GM19328 (cell line): ENCODE data around the gene LAMTOR4.
"Not testable (repeated sequence)": the region's sequence is repeated elsewhere in the genome, so short reads cannot be mapped to it uniquely, and the experiment has no call there.

ENCODE experiments used
- ATAC-seq: cut with Tn5 transposase; IDR thresholded peaks from one replicate; pipeline ENCODE4 v1.9.1; 2021; ENCODE audit warnings: mild to moderate bottlenecking, moderate library complexity; ENCODE audit not compliant: unreplicated experiment

The LAMTOR4 gene

DNA sequence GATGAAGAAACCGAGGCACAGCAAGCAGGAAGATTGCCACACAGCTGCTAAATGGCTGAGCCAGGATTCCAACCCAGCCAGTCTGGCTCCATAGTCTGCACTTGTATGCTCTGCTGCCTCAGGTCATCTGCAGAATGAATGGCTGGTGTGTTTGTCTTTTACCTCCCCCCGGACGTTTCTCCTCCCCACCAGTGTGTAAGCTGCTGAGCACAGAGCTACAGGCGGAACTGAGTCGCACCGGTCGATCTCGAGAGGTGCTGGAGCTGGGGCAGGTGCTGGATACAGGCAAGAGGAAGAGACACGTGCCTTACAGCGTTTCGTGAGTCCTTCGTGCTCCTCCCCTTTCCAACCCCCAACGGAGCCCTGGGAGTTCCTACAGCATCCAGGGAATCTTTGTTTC, 26.7 kb upstream of the LAMTOR4 start:
- no peak for ATAC-seq

- no peak for ATAC-seq
Measured at GRCh38 chr7:100122568-100122967, 26.1 kb upstream of the LAMTOR4 start.

GRCh38 chr7:100124301-100125230, 24.2 kb upstream of the LAMTOR4 start:
- no peak for ATAC-seq

- peak; percentile 52 for ATAC-seq
Measured at GRCh38 chr7:100126239-100126930, 22.3 kb upstream of the LAMTOR4 start.

- peak; percentile 58 for ATAC-seq
Measured at GRCh38 chr7:100126931-100127865, 21.5 kb upstream of the LAMTOR4 start, which contains the start of gene MBLAC1. MBLAC1 (plus strand) TSS chr7:100126967; CDS start chr7:100127396, 429 bp downstream.

- no peak for ATAC-seq
Measured at GRCh38 chr7:100127866-100128636, 20.7 kb upstream of the LAMTOR4 start.

DNA sequence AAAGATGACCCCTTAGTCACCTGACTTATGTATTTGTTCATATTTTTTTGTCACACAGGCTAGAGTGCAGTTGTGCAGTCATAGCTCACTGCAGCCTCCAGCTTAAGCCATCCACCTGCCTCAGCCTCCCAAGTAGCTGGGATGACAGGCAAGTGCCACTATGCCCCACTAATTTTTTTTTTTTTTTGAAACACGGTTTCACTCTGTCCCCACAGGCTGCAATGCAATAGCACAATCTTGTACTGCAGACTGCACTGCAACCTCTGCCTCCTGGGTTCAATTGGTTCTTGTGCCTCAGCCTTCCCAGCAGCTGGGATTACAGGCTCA, 20.1 kb upstream of the LAMTOR4 start:
- ATAC-seq, result no peak

DNA sequence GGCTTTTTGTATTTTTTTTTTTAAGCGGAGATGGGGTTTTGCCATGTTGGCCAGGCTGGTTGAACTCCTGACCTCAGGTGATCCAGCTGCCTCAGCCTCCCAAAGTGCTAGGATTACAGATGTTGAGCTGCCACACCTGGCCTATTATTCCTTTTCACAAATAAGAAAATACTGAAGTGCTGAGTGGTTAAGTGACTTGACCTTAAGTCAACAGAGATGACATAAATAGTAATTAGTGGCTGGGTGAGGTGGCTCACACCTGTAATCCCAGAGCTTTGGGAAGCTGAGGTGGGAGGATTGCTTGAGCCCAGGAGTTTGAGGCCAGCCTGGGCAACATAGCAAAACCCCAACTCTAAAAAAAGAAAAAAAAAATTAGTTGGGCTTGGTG, 18.5 kb upstream of the LAMTOR4 start:
- not testable (repeated sequence) for ATAC-seq

DNA sequence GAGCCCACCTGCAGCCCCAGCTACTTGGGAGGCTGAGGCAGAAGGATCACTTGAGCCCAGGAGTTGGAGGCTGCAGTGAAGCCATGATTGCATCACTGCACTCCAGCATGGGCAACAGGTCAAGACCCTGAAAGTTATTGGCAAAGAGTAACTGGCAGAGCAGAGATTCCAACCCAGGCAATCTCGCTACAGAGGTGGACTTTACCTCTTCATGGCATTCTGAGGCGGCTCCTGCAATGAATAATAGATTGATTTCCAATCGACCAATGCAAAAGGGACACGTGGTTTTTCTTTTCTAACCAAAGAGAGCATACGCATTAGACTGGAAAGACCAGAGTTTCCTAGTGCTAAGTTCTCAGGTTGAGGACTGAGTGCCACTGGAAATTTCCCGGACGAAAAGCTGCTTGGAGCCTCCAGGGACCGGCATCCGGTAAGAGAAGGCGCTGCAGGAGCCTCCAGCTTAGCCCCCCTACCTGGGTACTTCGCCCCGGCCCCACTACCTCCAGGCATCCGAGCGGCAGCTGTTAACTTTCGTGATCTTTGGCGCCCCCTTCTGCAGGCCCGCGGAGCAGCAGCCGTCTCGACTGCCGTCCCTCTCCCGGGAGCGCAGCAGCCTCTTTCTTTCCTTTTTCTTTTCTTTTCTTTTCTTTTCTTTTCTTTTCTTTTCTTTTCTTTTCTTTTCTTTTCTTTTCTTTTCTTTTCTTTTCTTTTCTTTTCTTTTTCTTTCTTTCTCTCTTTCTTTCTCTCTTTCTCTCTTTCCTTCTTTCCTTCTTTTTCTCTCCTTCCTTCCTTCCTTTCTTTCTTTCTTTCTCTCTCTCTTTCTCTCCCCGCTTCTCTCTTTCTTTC, 17.9 kb upstream of the LAMTOR4 start:
- no peak for ATAC-seq

DNA sequence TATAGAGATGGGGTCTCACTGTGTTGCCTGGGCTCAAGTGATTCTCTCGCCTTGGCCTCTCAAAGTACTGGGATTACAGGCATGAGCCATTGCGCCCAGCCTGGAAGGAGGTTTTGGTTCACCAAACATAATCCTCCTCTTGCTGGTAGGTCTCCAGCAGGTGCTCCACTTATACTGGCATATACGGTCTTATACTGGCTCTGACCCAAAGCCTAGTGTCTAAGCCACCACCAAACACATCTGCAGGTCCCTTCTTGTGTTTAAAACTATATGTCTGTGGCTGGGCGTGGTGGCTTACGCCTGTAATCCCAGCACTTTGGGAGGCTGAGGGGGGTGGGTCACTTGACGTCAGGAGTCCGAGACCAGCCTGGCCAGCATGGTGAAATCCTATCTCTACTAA, 16.6 kb upstream of the LAMTOR4 start:
- ATAC-seq, result no peak

GRCh38 chr7:100132697-100133151, 16.0 kb upstream of the LAMTOR4 start:
- no peak for ATAC-seq

GRCh38 chr7:100137851-100138760, 10.6 kb upstream of the LAMTOR4 start:
- no peak for ATAC-seq

- ATAC-seq, result no peak
Measured at GRCh38 chr7:100141555-100141949, 7.2 kb upstream of the LAMTOR4 start.

GRCh38 chr7:100142461-100142860, 6.3 kb upstream of the LAMTOR4 start:
- ATAC-seq, result no peak

- not testable (repeated sequence) for ATAC-seq
Measured at GRCh38 chr7:100146350-100146749, 2.4 kb upstream of the LAMTOR4 start.

DNA sequence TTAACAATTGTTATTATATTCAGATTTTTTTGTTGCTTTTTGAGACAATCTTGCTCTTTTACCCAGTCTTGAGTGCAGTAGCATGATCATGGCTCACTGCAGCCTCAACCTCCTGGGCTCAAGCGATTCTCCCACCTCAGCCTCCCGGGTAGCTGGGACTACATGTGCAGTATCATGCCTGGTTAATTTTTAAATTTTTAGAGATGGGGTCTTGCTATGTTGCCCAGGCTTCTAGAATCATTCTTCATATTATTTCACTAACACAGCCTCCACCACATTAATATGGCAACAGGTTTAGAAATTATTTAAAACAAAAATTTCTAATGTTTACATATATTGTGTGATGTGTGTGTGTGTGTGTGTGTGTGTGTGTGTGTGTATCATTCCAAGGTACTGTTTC, 1.4 kb upstream of the LAMTOR4 start:
- ATAC-seq, result no peak

DNA sequence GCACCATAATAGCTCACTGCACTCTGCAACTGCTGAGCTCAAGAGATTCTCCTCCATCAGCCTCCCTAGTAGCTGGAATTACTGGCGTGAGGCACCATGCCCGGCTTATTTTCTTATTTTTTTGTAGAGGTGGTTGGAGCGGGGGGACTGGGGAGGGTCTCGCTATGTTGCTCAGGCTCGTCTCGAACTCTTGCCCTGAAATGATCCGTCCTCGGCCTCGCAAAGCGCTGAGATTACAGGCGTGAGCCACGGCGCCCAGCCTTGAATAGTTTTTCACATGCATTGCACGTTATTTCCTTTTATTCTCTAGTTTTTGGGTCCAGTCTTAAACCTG, 526 bp upstream of the LAMTOR4 start:
- ATAC-seq, result no peak

- no peak for ATAC-seq
Measured at GRCh38 chr7:100152404-100152803, 3.7 kb downstream of the LAMTOR4 start.
